ENCODE results near the gene SPATA18.

SPATA18 gene

GRCh38 chr4:52051213-52051614 lies at the start of gene SPATA18:
TSS of gene SPATA18 (plus strand) at chr4:52051304. CDS start at chr4:52051705, 401 bp downstream.
- no peak for DNase-seq (ENCODE audit: low read depth in 2 of 2)

GRCh38 chr4:52001616-52002015 lies 49.5 kb upstream of the SPATA18 start:
- DNase-seq (ENCODE audit: low read depth in 2 of 2) = no peak

- DNase-seq (ENCODE audit: low read depth in 2 of 2) = no peak
Observed at GRCh38 chr4:52004414-52004813, 46.7 kb upstream of the SPATA18 start.

GRCh38 chr4:52005604-52006273 lies 45.4 kb upstream of the SPATA18 start:
- no peak for DNase-seq (ENCODE audit: low read depth in 2 of 2)

GRCh38 chr4:52006887-52007286 lies 44.2 kb upstream of the SPATA18 start:
- DNase-seq (ENCODE audit: low read depth in 2 of 2) = no peak

- DNase-seq (ENCODE audit: low read depth in 2 of 2) = no peak
Observed at GRCh38 chr4:52010986-52011385, 40.1 kb upstream of the SPATA18 start.

GRCh38 chr4:52012651-52013050 lies 38.5 kb upstream of the SPATA18 start:
- DNase-seq (ENCODE audit: low read depth in 2 of 2) = no peak

GRCh38 chr4:52014903-52015302 lies 36.2 kb upstream of the SPATA18 start:
- no peak for DNase-seq (ENCODE audit: low read depth in 2 of 2)

GRCh38 chr4:52015366-52015765 lies 35.7 kb upstream of the SPATA18 start:
- no peak for DNase-seq (ENCODE audit: low read depth in 2 of 2)

- no peak for DNase-seq (ENCODE audit: low read depth in 2 of 2)
Observed at GRCh38 chr4:52016981-52017380, 34.1 kb upstream of the SPATA18 start.

- no peak for DNase-seq (ENCODE audit: low read depth in 2 of 2)
Observed at GRCh38 chr4:52017814-52018213, 33.3 kb upstream of the SPATA18 start.

- DNase-seq (ENCODE audit: low read depth in 2 of 2) = no peak
Observed at GRCh38 chr4:52019936-52020657, 31.0 kb upstream of the SPATA18 start, which contains the start of gene LRRC66. TSS of gene LRRC66 (minus strand) at chr4:52020363. CDS start at chr4:52017613, 2,750 bp downstream.

GRCh38 chr4:52028970-52029369 lies 22.1 kb upstream of the SPATA18 start:
- peak in 1 of 2 experiments; percentile 11 for DNase-seq (ENCODE audit: low read depth in 2 of 2)

- no peak for DNase-seq (ENCODE audit: low read depth in 2 of 2)
Observed at GRCh38 chr4:52032005-52032404, 19.1 kb upstream of the SPATA18 start.

- no peak for DNase-seq (ENCODE audit: low read depth in 2 of 2)
Observed at GRCh38 chr4:52035190-52035589, 15.9 kb upstream of the SPATA18 start.

GRCh38 chr4:52036886-52037530 lies 14.1 kb upstream of the SPATA18 start:
- no peak for DNase-seq (ENCODE audit: low read depth in 2 of 2)

- no peak for DNase-seq (ENCODE audit: low read depth in 2 of 2)
Observed at GRCh38 chr4:52037689-52038102, 13.4 kb upstream of the SPATA18 start.

- DNase-seq (ENCODE audit: low read depth in 2 of 2) = peak in 1 of 2 experiments; percentile 21
Observed at GRCh38 chr4:52038103-52038912, 12.8 kb upstream of the SPATA18 start, which contains the start of gene SGCB. TSS of gene SGCB (minus strand) at chr4:52038299. CDS start at chr4:52038259, 40 bp downstream.

GRCh38 chr4:52045028-52045427 lies 6.1 kb upstream of the SPATA18 start:
- DNase-seq (ENCODE audit: low read depth in 2 of 2) = no peak

- no peak for DNase-seq (ENCODE audit: low read depth in 2 of 2)
Observed at GRCh38 chr4:52049266-52049665, 1.8 kb upstream of the SPATA18 start.

GRCh38 chr4:52051615-52052474 lies 741 bp downstream of the SPATA18 start:
- DNase-seq (ENCODE audit: low read depth in 2 of 2) = peak; percentile 40 to 47

All from fibroblast of skin of left biceps (primary cell).